ENCODE results near the gene TRPM5. TPM values are rescaled to one million over a fixed set of nuclear protein-coding genes. Genes with fewer than 3 reads are reported as not detected.

Gene TRPM5
- total RNA-seq, 1 donor from 2014 or later: not detected

DNA sequence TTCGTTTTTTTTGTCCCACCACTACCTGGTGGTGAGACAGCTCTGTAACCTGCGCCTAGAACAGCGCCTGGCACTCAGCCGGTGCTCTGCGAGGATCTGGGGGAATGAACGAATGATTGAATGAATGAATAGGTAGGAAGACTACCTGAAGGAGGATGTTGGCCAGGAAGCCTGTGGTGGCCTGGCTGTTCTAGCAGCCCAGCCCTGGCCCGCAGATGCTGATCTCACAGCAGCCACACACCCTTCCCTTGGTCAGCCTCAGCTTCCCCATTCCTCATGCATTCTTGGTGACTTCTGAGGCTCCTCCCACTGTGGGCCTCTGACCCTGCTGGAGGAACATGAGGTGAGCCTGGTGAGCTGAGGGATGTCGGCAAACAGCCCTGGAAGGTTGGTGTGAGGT, 3.7 kb downstream of the TRPM5 start:
- TF ChIP-seq, protein P1, sequence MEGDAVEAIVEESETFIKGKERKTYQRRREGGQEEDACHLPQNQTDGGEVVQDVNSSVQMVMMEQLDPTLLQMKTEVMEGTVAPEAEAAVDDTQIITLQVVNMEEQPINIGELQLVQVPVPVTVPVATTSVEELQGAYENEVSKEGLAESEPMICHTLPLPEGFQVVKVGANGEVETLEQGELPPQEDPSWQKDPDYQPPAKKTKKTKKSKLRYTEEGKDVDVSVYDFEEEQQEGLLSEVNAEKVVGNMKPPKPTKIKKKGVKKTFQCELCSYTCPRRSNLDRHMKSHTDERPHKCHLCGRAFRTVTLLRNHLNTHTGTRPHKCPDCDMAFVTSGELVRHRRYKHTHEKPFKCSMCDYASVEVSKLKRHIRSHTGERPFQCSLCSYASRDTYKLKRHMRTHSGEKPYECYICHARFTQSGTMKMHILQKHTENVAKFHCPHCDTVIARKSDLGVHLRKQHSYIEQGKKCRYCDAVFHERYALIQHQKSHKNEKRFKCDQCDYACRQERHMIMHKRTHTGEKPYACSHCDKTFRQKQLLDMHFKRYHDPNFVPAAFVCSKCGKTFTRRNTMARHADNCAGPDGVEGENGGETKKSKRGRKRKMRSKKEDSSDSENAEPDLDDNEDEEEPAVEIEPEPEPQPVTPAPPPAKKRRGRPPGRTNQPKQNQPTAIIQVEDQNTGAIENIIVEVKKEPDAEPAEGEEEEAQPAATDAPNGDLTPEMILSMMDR (IDR thresholded peaks at IDR 0.05): no peak
- no peak for DNase-seq (ENCODE audit: extremely low spot score, unreplicated experiment)

DNA sequence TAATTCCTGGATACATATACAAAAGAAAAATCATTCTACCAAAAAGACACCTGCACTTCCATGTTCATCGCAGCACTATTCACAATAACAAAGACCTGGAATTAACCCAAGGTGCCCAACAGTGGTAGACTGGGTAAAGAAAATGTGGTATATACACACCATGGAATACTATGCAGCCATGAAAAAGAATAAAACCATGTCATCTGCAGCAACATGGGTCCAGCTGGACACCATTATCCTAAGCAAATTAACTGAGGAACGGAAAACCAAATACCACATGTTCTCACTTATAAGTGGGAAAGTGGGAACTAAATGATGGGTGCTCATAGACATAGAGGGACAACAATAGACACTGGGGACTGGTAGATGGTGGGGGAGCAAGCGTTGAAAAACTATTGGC, 4.5 kb downstream of the TRPM5 start:
- TF ChIP-seq, protein P1 (IDR thresholded peaks at IDR 0.05): no peak
- H3K4me3 Mint-ChIP-seq (ENCODE audit: unreplicated experiment): no peak overlapping the region
- peaks cover 6% of the 10 kb centered on the region for H3K9me3 Mint-ChIP-seq (ENCODE audit: unreplicated experiment)
- no peaks in the 10 kb centered on the region for H3K36me3 Mint-ChIP-seq (ENCODE audit: unreplicated experiment)
- H3K27me3 Mint-ChIP-seq (ENCODE audit: unreplicated experiment): peaks cover 43% of the 10 kb centered on the region
- H3K4me1 Mint-ChIP-seq (ENCODE audit: unreplicated experiment): no peaks in the 10 kb centered on the region
- no peak overlapping the region for H3K27ac Mint-ChIP-seq (ENCODE audit: unreplicated experiment)
- no peak for DNase-seq (ENCODE audit: extremely low spot score, unreplicated experiment)

More for the DNA sequence above, 3.7 kb downstream of the TRPM5 start:
- Mint-ChIP-seq H3K4me3 (ENCODE audit: unreplicated experiment) (no peak overlapping the region), H3K27me3 (ENCODE audit: unreplicated experiment) (peaks cover 48% of the 10 kb centered on the region), H3K9me3 (ENCODE audit: unreplicated experiment) (peaks cover 6% of the 10 kb centered on the region), H3K36me3 (ENCODE audit: unreplicated experiment) (peaks cover 2% of the 10 kb centered on the region), H3K4me1 (ENCODE audit: unreplicated experiment) (no peaks in the 10 kb centered on the region), H3K27ac (ENCODE audit: unreplicated experiment) (no peak overlapping the region)

DNA sequence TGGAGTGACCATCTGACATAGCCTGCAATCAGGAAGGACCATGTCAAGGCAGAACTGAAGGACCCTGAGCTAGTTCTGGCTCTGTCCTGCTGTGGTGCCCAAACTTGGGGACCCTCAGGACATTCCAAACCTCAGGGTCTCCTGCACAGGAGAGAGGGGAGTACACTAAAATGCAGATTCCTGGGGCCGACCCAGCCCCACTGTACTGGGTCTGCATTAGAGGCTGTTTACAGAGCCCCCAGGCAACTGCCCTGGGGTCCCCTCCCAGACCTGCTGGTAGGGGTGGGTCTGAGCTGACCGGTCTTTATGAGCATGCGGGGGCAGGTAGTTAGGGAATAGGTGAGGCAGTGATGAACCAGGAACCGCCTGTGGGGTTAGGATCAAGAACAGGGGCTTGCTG, 6.8 kb downstream of the TRPM5 start:
- Mint-ChIP-seq H3K27ac (ENCODE audit: unreplicated experiment) (no peak overlapping the region), H3K4me1 (ENCODE audit: unreplicated experiment) (no peaks in the 10 kb centered on the region), H3K36me3 (ENCODE audit: unreplicated experiment) (no peaks in the 10 kb centered on the region), H3K4me3 (ENCODE audit: unreplicated experiment) (no peak overlapping the region), H3K27me3 (ENCODE audit: unreplicated experiment) (peaks cover 31% of the 10 kb centered on the region), H3K9me3 (ENCODE audit: unreplicated experiment) (peaks cover under 1% of the 10 kb centered on the region)
- TF ChIP-seq, protein P1 (IDR thresholded peaks at IDR 0.05): no peak
- DNase-seq (ENCODE audit: extremely low spot score, unreplicated experiment): no peak

DNA sequence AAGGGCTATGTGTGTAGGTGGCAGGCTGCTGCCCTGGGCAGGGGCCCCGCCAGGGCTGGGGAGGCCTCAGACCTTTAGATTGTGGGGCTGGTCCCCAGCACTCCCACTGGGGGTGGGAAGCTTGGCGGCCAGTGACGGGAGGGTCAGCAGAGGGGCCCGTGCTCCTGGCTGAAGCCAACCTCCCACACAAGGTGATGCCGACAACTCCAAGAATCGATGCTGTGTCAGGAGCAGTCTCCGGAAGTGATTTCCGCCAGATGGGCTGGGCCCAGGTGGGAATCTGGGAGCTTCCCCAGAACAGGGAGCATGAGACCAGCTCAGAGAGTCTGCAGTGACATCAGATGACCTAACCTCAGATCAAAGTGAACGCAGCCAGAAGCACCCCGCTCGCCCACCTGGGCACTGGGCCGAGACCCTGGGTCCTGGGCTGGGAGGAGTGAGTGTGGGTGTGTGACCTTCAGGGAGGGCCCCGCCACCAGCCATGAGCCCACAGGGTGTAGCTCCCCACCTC, 7.7 kb downstream of the TRPM5 start:
- Mint-ChIP-seq H3K9me3 (ENCODE audit: unreplicated experiment) (no peaks in the 10 kb centered on the region), H3K36me3 (ENCODE audit: unreplicated experiment) (no peaks in the 10 kb centered on the region), H3K27me3 (ENCODE audit: unreplicated experiment) (peaks cover 29% of the 10 kb centered on the region), H3K27ac (ENCODE audit: unreplicated experiment) (no peak overlapping the region), H3K4me1 (ENCODE audit: unreplicated experiment) (no peaks in the 10 kb centered on the region), H3K4me3 (ENCODE audit: unreplicated experiment) (no peak overlapping the region)
- TF ChIP-seq, protein P1 (IDR thresholded peaks at IDR 0.05): no peak
- no peak for DNase-seq (ENCODE audit: extremely low spot score, unreplicated experiment)

DNA sequence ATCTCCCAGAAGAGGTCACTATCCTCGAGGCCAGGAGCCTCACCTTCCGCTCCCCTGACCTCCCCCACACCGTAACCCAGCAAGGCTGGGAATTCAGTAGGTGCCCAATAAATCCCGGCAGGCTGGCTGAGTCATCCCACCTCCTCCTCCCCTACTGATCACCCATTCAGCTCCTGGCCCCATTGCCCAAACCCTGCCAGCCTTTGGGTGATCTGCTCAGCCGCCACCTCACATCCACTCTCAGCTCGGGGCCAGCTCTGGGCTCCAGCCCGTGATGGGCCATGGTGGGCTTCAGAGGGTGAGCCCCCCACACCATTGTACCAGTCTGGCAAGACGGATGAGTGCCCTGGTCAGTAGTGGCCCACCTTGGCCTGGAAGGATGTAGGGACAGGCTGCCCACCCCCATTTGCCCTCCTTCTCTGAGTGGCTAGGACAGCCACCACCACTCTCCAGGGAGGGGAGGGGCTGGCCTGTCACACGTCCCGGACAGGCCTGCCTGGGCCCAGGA, 8.2 kb downstream of the TRPM5 start:
- peaks cover 29% of the 10 kb centered on the region for H3K27me3 Mint-ChIP-seq (ENCODE audit: unreplicated experiment)
- no peak overlapping the region for H3K27ac Mint-ChIP-seq (ENCODE audit: unreplicated experiment)
- H3K9me3 Mint-ChIP-seq (ENCODE audit: unreplicated experiment): no peaks in the 10 kb centered on the region
- H3K4me3 Mint-ChIP-seq (ENCODE audit: unreplicated experiment): no peak overlapping the region
- DNase-seq (ENCODE audit: extremely low spot score, unreplicated experiment): no peak
- no peaks in the 10 kb centered on the region for H3K36me3 Mint-ChIP-seq (ENCODE audit: unreplicated experiment)
- no peaks in the 10 kb centered on the region for H3K4me1 Mint-ChIP-seq (ENCODE audit: unreplicated experiment)
- TF ChIP-seq, protein P1 (IDR thresholded peaks at IDR 0.05): no peak
